Heart left ventricle (tissue), 16 donors: ENCODE measurements around the gene FGF19. TPM values are rescaled to one million over a fixed set of nuclear protein-coding genes. Genes with fewer than 3 reads are reported as not detected.

ENCODE experiments used
- ATAC-seq, 4 donors: fragments of 200-7000 bp; cut with Tn5 transposase; one replicate each; pipeline ENCODE4 v1.9.1; 2020 to 2022; ENCODE audit warnings: moderate library complexity in 4 of 4, mild to moderate bottlenecking in 3 of 4, moderate number of reproducible peaks in 1 of 4
- DNase-seq, 5 donors: peaks; one replicate each; pipeline ENCODE4 v3.0.0-alpha.2; 2020
- H3K27ac ChIP-seq, 12 donors: fragments of 200-600 bp; sonication (generic) in 4 of 12; one replicate each; pipeline versions ENCODE4 v1.5.0 to v1.8.0; 2016 to 2022; ENCODE audit warnings: mild to moderate bottlenecking in 2 of 12
- H3K27me3 ChIP-seq, 9 donors: fragments of 200-600 bp; sonication (generic) in 2 of 9; one replicate each; pipeline versions ENCODE4 v1.5.1 to v1.8.0; 2016 to 2022; ENCODE audit warnings: mild to moderate bottlenecking in 3 of 9
- H3K36me3 ChIP-seq, 9 donors: fragments of 200-600 bp; sonication (generic) in 2 of 9; one replicate each; pipeline versions ENCODE4 v1.5.0 to v1.8.0; 2018 to 2022; ENCODE audit warnings: mild to moderate bottlenecking in 2 of 9
- H3K4me1 ChIP-seq, 12 donors: fragments of 200-600 bp; sonication (generic) in 4 of 12; one replicate each; pipeline versions ENCODE4 v1.5.0 to v1.8.0; 2016 to 2022; ENCODE audit warnings: mild to moderate bottlenecking in 3 of 12
- H3K4me3 ChIP-seq, 12 donors: fragments of 200-600 bp; sonication (generic) in 4 of 12; one replicate each; pipeline versions ENCODE4 v1.5.0 to v1.8.0; 2017 to 2022; ENCODE audit warnings: mild to moderate bottlenecking in 9 of 12, moderate library complexity in 4 of 12
- H3K9me3 ChIP-seq, 12 donors: fragments of 200-600 bp; sonication (generic) in 4 of 12; one replicate each; pipeline versions ENCODE4 v1.5.0 to v1.8.0; 2016 to 2022; ENCODE audit warnings: mild to moderate bottlenecking in 1 of 12
- CTCF ChIP-seq, 12 donors: fragments of 200-600 bp; sonication (generic) in 4 of 12; IDR thresholded peaks; one replicate each; pipeline versions ENCODE4 v1.5.0 to v1.8.0; 2018 to 2022; ENCODE audit warnings: antibody characterized with exemption in 12 of 12, mild to moderate bottlenecking in 5 of 12
- POLR2A ChIP-seq, 2 donors: fragments of 450-650 bp; IDR thresholded peaks; one replicate each; pipeline ENCODE4 v1.6.1; 2017; ENCODE audit warnings: antibody characterized with exemption in 2 of 2, mild to moderate bottlenecking in 2 of 2, moderate library complexity in 2 of 2
- WGBS, 4 donors: extraction: QIAGEN DNeasy Blood & Tissue Kit in 2 of 4; methylation state at CpG; one replicate each; pipeline versions ENCODE4 v1.1.5 to v1.1.7; 2013 to 2018; 5-methylcytosine and 5-hydroxymethylcytosine counted together
- intact Hi-C, 10 donors: fragments of 100-400 bp; cut with DNase I; formaldehyde crosslinking; loops; one replicate each; pipeline versions ENCODE4 v1.11.1 to v1.14.2; 2022
- polyA plus RNA-seq, 2 donors: library from polyadenylated mRNA; stranded (reverse); fragments of 200-250 nt; gene quantifications; one replicate each; pipeline ENCODE4 v1.2.3, GENCODE V29; 2013
- total RNA-seq, 9 donors: library from RNA; depleted of rRNA in 2 of 9; stranded (reverse); fragments of >200 nt in 2 of 9; fragmentation: NEBNext Ultra II Directional in 3 of 9; extraction: Animal tissue kit (Norgen Biotek cat#: 25700) in 3 of 9; gene quantifications; one replicate each; pipeline versions ENCODE4 v1.1.0 to v1.2.4, GENCODE V29; 2016 to 2023
- donor health status: ischemic (EF 13 %, LVEDD 7.1; RV severe dilation, severe dysfunction).
- donor health status: healthy with polysubstance abuse.
- donor health status: DM: no; HTN: yes; CAD: no.
- donor health status: DM: no; HTN: no; CAD: no.
- donor health status: ischemic (EF 25% LVEDD 6.9; RV normal size, moderate dysfunction).
- donor health status: ischemic (EF 25% LVEDD 5.7; RV mildly dilated, moderate dysfunction).
- donor health status: healthy.
- donor health status: DM: yes; HTN: yes; CAD: no.
- donor health status: ischemic (EF 35%, LVEDD 5.7; RV mildly dilated, moderate dysfunction).
- donor health status: nonischemic (EF 11% LVEDD 7.7; RV severe dilation, severe dysfunction).
- donor health status: DM: yes; HTN: yes; CAD: no.
- donor health status: PGD.
- donor health status: ischemic (EF 29% LVEDD 5.4; RV normal size, mild dysfunction).
- donor health status: nonischemic (EF 23%, LVEDD 6.1; RV moderate dilation, normal function).

Gene FGF19
- total and polyA plus RNA-seq, 11 donors: not detected

DNA sequence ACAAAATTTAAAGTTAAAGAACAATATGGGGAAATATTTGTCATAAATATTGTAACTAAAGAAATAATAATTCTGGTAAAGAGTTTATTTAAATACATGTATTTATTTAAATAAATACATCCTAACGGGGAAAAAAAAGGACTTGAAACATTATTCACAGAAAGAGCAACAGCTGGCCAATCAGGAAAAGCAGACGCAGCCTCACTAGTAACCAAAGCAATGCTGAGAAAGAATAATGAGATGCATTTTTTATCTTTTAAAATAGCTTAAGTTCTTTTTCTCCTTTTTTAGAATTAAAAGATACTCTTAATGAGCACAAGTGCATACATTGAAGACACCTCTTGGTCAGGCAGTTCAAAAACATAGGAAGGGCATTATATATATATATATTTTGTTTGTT, 26.1 kb downstream of the FGF19 start:
- peaks cover 0 to 5% (median 1%) of the 10 kb centered on the region in 9 donors for H3K36me3 ChIP-seq
- peaks cover 0 to 22% (median 17%) of the 10 kb centered on the region in 12 donors for H3K4me1 ChIP-seq
- no peaks in the 10 kb centered on the region for H3K9me3 ChIP-seq
- no peak for DNase-seq
- H3K27ac ChIP-seq: no peak overlapping the region
- TF ChIP-seq CTCF (IDR thresholded peaks at IDR 0.05): no peak
- no peak for TF ChIP-seq POLR2A (IDR thresholded peaks at IDR 0.05)
- ATAC-seq: no peak
- no peak overlapping the region for H3K4me3 ChIP-seq
- 61 to 77% (median 76%) methylated on average over 2 of the region's 2 CpGs for WGBS, 4 donors
- intact Hi-C loops: no loop called here
- no peaks in the 10 kb centered on the region for H3K27me3 ChIP-seq

GRCh38 chr11:69674886-69675714, 28.7 kb downstream of the FGF19 start, which contains the start of gene LTO1:
LTO1 (minus strand) TSS chr11:69675353; CDS start chr11:69675239, 114 bp downstream.
- H3K27me3 ChIP-seq: no peaks in the 10 kb centered on the region

GRCh38 chr11:69674267-69674885, 29.4 kb downstream of the FGF19 start:
- peaks cover 0 to 37% (median 25%) of the 10 kb centered on the region in 12 donors for H3K4me1 ChIP-seq
- ATAC-seq: peak in 1 of 4 donors; percentile 8
- TF ChIP-seq POLR2A (IDR thresholded peaks at IDR 0.05) (no peak), CTCF (IDR thresholded peaks at IDR 0.05) (no peak)
- peaks cover 0 to 37% (median 29%) of the 10 kb centered on the region in 9 donors for H3K36me3 ChIP-seq
- intact Hi-C loops: no loop called here
- no peaks in the 10 kb centered on the region for H3K9me3 ChIP-seq
- peak overlapping the region in 11 of 12 donors; percentile 79 to 94 (median 89) for H3K27ac ChIP-seq
- 12 to 17% (median 15%) methylated on average over 17 to 18 of the region's 18 CpGs for WGBS, 4 donors
- peak overlapping the region; percentile 72 to 100 (median 97) for H3K4me3 ChIP-seq
- DNase-seq: no peak
- no peaks in the 10 kb centered on the region for H3K27me3 ChIP-seq

More at GRCh38 chr11:69674886-69675714, 28.7 kb downstream of the FGF19 start, which contains the start of gene LTO1:
- intact Hi-C loops: no loop called here
- peak in 1 of 12 donors; percentile 9 for TF ChIP-seq CTCF (IDR thresholded peaks at IDR 0.05)
- TF ChIP-seq POLR2A (IDR thresholded peaks at IDR 0.05): peak in 1 of 2 donors; percentile 67
- 2 to 8% (median 6%) methylated on average over 30 to 72 of the region's 72 CpGs for WGBS, 4 donors
- H3K4me1 ChIP-seq: peaks cover 0 to 34% (median 22%) of the 10 kb centered on the region in 12 donors
- H3K27ac ChIP-seq: peak within 1 kb of the TSS; percentile 51 to 94 (median 88)
- DNase-seq: peak; percentile 96 to 99 (median 97)
- H3K9me3 ChIP-seq: no peaks in the 10 kb centered on the region
- H3K4me3 ChIP-seq: peak within 1 kb of the TSS; percentile 72 to 100 (median 97)
- peaks cover 0 to 31% (median 25%) of the 10 kb centered on the region in 9 donors for H3K36me3 ChIP-seq
- peak; percentile 96 to 99 (median 99) for ATAC-seq
